HG03196 (cell line): Measurements from ENCODE around the gene NLRP1.
"Not testable (repeated sequence)": the region's sequence is repeated elsewhere in the genome, so short reads cannot be mapped to it uniquely, and the experiment has no call there.

Experiments
- ATAC-seq: cut with Tn5 transposase; IDR thresholded peaks from one replicate; pipeline ENCODE4 v1.9.1; 2021; ENCODE audit not compliant: unreplicated experiment

The NLRP1 gene

DNA sequence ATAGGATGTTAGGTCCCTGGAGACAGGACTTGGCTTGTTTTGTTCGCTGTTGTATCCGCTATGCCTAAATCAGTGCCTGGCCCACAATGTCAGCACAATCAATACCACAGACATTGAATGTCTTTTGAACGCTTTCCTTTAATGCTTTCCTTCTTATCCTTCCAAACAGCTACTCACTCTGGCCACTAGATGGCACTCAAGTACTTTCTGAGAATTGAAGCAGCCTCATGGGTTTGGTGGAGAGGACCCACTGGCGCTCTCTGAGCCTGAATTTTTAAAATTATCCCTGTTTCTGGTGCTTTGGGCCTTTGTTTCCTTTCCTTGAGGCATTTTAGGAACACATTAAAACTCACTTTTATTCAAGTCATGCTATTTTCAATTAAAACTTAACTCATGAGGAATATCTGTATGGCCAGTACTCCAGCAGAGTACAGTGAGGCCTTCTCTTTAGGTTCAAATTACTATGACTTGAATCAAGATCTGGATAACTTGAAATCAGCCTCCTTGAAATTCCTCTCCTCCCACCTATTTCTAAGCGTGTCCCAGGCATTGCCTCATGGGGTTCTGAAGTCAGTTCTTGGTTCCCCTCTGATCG lies 3.2 kb upstream of the NLRP1 start:
- no peak for ATAC-seq

DNA sequence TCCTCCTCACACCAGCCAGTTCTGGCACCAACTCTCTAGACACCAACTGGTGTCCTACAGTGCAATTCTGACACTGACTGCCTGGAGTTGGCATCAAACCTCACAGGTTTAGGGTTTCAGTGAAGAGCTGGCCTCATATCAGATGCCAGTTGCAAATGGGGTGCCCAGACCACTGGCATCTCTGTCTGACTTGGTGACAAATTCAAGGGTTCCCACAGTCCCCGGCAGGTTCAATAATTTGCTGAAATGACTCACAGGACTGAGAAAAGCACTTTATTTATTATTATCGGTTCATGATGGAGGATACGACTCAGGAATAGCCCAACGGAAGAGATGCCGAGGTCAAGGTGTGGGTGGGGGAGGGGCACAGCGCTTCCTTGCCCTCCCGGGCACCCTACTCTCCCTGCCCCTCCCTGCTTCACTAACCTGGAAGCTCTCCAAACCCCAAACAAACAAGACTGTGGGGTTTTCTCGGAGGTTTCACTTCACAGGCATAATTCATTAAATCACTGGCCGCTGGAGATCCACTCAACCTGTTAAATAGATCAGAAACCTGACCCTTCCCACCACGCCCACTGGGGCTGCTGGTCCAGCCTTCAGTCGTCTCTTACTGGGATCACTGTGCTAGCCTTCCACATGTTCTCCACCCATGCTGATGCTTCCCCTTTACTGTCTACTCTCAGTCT lies 1.7 kb upstream of the NLRP1 start:
- ATAC-seq = no peak

- ATAC-seq = no peak
Measured at GRCh38 chr17:5585287-5585794, 1.0 kb upstream of the NLRP1 start.

DNA sequence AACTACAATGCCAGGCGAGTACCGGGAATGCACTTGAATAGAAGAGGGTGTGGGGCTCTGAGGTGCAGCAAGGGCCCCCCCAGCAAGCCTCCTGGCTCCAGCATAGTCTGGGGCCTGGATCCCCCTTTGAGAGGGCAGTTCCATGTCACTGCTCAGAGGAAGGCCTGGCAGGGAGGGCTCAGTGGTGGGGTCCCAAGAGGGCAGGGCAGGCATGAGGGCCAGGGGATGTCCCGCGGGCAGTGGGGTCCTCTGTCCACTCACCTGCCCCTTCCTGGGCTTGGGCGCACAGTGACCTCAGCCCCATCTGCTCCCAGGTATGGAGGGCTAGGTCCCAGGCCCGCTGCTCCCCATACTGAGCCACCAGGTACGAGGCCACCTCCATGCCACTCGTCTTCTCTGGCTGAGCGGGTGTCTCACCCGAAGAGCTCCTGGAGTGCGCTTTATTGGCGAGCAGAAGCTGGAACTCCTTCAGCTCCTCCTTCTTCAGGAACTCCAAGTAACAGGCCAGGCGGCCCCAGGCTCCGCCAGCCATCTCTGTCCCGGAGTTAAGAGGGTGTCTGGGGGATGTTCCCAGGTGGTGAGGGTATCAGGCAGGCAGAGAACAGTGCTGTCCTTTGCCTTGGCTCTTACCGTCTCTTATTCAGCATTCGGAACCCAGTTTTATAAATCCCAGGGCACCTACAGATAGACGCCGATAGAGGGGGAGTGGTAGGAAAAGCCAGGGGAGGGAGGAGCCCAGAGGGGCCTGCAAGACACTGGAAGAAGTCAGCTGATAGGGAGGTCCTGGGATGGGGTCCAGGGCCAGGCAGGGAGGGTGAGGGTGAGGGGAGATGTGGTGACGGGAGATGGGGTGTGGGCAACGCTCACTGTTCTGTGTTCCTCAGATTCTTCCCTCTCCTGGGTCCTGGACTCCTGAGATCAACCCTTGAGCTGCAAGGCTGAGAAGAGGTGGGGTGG lies 605 bp downstream of the NLRP1 start:
- ATAC-seq = peak; percentile 13

GRCh38 chr17:5582209-5583185 lies 1.8 kb downstream of the NLRP1 start:
- no peak for ATAC-seq

DNA sequence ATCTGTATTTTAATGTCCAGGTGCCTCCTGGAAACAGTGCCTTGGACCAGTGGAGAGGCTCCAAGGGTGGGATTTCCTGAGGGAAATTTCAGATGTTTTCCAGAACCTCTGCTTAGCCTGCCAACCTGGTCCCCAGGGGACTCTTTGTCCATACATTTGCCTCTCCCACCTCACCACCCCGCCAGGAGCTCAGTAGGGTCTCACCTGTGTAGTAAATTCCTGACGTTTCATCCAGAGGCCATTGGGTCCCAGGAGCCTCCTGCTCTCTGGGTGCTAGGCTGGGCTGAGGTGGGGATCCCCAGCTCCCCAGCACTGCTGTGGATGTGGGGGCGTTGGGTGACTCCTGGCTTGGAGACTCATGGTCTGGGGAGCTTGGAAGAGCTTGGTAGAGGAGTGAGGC lies 2.7 kb downstream of the NLRP1 start:
- no peak for ATAC-seq

DNA sequence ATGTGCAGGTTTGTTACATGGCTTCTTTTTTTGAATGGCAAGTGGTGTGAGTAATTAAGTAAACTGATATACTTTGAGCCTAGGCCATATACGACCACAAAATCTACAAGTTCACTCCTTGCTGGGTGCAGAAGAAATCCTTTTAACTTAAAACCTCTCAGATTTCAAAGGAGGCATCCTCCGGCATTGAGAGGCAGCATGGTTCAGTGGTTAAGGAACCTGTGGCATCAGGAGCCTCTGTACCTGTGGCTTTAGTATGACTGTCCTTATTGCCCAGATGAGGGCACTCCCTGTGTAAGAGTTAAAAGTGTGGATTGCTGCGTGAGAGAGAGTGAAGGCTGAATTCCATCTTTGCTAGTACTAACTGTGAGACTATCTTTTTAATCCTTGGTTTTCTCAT lies 3.3 kb downstream of the NLRP1 start:
- no peak for ATAC-seq

- ATAC-seq = no peak
Measured at GRCh38 chr17:5580367-5580766, 3.9 kb downstream of the NLRP1 start.

DNA sequence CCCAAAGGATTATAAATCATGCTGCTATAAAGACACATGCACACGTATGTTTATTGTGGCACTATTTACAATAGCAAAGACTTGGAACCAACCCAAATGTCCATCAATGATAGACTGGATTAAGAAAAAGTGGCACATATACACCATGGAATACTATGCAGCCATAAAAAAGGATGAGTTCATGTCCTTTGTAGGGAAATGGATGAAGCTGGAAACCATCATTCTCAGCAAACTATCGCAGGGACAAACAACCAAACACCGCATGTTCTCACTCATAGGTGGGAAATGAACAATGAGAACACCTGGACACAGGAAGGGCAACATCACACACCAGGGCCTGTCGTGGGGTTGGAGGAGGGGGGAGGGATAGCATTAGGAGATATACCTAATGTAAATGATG lies 5.5 kb downstream of the NLRP1 start:
- not testable (repeated sequence) for ATAC-seq

DNA sequence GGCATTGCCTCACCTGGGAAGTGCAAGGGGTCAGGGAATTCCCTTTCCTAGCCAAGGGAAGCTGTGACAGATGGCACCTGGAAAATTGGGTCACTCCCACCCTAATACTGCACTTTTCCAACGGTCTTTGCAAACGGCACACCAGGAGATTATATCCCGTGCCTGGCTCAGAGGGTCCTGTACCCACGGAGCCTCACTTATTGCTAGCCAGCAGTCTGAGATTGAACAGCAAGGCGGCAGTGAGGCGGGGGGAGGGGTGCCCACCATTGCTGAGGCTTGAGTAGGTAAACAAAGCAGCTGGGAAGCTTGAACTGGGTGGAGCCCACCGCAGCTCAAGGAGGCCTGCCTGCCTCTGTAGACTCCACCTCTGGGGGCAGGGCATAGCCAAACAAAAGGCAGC lies 11.3 kb downstream of the NLRP1 start:
- ATAC-seq = not testable (repeated sequence)

DNA sequence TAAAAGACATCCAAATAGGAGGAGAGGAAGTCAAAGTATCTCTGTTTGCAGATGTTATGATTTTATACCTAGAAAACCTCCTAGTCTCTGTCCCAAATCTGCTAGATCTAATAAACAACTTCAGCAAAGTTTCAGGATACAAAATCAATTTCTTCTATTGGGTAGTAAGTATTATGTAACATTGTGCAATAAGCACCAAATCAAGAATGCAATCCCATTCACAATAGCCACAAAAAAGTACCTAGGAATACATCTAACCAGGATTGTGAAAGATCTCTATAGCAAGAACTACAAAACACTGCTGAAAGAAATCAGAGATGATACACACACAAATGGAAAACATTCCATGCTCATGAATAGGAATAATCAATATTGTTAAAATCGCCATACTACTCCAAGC lies 13.0 kb downstream of the NLRP1 start:
- ATAC-seq = no peak

DNA sequence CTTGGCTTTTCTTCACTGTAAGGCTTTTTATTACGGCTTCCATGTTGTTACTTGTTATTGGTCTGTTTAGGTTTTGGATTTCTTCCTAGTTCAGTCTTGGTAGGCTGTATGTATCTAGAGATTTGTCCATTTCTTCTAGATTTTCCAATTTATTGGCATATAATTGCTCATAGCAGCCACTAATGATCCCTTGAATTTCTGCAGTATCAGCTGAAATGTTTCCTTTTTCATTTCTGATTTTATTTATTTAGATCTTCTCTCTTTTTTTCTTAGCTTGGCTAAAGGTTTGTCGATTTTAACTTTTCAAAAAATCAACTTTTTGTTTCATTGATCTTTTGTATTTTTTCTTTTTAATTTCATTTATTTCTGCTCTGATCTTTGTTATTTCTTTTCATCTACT lies 18.5 kb downstream of the NLRP1 start:
- no peak for ATAC-seq

GRCh38 chr17:5563456-5563855 lies 20.9 kb downstream of the NLRP1 start:
- ATAC-seq = no peak

- no peak for ATAC-seq
Measured at GRCh38 chr17:5562661-5563360, 21.5 kb downstream of the NLRP1 start.

- no peak for ATAC-seq
Measured at GRCh38 chr17:5561736-5562571, 22.4 kb downstream of the NLRP1 start.

DNA sequence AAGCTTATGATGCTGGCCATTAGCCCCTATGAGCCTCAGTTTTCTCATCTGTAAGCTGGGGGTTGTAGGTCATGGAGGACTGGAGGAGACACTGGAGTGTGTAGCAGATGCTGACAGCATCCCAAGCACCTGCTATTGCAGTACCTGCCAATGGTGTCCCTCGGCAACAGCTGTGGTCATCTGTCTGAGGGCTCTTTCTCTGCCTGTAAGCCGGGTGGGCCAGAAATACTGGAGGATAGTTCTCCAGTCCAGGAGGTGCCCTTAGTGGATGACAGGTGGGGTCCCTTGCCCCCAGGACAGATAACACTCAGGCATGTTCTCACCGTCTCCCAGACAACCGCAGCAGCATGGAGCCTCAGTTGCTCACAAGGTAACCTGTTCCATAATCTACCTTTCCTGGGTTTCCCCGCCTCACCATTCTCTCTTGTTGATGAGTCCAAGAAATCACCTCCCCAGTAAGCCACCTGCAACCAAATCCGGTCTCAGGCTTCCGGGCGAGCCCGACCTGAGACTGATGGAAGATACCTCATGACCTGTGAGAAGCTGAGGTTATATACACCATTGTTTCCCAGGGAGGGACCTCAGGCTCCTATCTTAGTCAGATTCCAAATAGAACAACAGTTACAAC lies 23.8 kb downstream of the NLRP1 start:
- ATAC-seq = no peak

DNA sequence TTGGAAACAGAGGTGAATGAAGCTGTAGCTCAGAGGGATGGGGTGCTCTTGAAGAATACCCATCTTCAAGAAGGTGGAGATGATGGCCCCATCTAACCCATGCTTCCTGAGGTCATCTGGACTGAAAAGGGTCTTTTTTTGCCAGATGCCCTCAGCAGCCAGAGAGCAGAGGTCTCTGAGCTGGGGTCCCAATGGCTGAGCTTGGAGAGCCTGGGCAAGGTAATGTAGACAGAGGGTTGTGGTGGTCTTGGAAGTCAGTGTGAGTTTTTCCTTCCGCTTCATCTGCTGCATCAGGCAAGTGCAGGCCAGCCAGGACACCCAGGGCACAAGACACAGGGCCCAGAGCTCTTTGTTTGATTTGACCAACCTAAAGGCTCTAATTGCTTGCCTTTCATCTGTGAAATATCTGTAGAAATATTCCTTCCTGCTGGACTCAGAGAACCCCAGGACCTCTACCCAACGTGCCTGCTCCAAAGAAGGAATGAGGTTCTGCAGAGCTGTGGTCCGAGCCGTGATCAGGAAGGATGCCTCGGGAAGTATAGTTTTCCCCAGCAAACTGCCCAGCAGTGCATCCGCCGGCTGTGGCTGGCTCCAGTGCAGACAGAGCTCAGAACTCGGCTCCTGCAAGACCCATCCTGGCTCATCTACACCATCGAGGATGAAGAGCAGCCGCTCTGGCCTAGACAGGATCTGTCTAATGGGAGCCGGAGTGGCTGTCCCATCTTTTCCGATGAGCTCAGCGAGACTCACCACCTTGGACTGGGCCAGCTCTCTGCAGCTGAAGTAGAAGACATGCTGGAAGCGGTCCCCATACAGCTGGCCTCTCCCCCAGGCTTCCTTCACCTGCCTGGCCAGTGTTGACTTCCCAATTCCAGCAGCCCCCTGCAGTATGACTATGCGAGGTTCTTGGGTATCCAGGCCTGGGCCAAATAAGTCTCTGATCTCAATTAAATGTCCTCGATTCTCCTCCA lies 25.2 kb downstream of the NLRP1 start:
- ATAC-seq = no peak
